ENCODE results near the gene CYP2A7.
"Not testable (repeated sequence)": the region's sequence is repeated elsewhere in the genome, so short reads cannot be mapped to it uniquely, and the experiment has no call there.

Gene CYP2A7

DNA sequence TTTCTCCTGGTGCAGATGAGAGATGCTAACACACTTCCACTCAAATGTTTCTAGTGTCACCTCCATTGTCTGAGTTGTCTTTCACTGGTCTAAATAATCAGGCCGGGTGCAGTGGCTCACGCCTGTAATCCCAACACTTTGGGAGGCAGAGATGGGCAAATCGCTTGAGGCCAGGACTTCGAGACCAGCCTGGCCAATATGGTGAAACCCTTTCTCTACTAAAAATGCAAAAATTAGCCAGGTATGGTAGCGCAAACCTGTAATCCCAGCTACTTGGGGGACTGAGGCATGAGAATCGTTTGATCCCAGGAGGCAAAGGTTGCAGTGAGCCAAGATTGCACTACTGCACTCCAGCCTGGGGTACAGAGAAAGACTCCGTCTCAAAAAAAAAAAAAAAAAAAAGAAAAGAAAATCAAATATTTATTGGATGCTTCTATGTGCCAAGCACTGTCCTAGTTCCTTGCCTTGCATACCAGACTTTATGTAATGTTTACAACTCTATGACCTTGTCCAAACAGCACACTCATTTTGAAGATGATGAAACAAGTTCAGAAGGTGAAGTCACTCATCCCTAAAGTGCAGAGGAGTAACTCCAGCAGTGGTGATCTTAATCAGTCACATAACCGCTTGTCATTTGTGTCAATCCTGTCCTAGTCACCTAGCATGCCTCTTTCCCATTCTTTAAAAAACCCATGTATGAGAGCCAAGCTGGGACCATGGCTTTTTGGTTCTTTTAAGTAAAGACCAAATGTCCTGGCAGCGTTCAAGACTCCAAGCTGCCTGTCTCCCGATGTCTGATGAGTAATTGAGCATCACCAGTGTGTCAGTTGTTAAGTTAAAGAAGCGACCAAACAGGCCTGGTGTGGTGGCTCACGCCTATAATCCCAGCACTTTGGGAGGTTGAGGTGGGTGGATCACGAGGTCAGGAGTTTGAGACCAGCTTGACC, 15.1 kb upstream of the CYP2A7 start:
- DNase-seq: not testable (repeated sequence)

DNA sequence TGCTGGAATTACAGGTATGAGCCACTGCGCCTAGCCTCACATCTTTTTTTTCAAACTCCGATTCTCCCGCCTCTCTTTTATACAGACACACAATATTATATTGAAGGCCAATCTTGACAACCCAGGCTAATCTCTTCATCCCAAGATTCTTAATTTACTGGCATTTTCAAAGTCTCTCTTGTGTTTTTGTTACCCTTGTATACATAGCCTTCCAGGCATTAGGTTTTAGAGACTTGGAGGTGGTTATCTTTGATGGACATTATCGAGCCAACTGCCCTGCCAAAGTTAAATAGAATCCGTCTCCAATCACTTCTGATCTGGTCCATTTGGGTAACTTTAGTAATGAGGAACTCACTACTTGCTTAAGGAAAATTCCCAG, 14.4 kb upstream of the CYP2A7 start:
- DNase-seq: no peak

DNA sequence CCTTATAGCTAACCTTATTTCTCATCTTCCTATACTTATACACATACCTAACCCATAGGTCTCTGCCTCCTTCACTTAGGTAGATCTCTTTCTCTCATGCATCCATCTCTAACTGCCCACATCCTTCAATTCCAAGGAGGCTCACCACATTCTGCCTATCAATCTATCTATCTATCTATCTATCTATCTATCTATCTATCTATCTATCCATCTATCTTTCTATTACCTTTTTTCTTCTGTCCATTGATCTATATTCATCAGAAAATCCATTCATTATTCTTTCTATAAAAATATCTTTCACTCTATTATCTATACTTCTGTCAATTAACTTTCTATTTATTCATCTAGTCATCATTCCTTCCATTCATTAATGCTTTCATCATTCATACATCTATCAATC, 11.1 kb upstream of the CYP2A7 start:
- no peak for DNase-seq

DNA sequence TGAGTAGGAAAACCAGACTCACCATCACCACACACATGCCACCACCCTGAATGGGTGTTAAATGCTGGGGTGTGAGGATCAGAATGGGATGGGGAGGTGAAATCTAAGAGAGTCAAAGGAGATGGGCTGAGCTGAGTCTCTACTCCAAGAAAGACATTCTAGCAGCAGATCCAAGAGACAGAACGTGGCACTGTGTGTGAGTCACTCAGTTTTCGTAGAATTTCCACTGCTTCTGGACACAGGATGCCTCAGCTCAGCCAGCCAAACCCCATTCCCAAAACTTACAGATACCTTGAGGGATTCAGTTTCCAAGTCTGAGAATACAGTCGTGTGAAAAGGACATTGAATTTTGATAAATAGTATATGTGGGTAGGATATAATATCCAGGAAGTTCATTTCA, 7.3 kb upstream of the CYP2A7 start:
- DNase-seq: no peak

DNA sequence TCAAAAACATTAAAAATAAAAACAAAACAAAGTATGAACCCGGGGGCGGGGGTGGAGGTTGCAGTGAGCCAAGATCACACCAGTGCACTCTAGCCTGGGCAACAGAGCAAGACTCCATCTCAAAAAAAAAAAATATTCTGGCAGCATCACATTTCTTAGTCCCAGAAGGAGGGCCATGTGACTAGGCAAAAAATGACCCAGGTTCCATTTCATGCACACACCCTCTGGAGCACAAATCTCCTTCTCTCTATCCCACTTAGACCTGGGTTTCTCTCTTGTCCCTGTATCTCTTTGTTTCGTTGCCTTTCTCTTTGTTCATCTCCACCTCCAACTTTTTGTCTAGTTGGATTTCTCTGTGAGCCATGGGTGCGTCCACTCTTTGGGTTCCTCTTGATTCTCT, 6.2 kb upstream of the CYP2A7 start:
- DNase-seq: no peak

DNA sequence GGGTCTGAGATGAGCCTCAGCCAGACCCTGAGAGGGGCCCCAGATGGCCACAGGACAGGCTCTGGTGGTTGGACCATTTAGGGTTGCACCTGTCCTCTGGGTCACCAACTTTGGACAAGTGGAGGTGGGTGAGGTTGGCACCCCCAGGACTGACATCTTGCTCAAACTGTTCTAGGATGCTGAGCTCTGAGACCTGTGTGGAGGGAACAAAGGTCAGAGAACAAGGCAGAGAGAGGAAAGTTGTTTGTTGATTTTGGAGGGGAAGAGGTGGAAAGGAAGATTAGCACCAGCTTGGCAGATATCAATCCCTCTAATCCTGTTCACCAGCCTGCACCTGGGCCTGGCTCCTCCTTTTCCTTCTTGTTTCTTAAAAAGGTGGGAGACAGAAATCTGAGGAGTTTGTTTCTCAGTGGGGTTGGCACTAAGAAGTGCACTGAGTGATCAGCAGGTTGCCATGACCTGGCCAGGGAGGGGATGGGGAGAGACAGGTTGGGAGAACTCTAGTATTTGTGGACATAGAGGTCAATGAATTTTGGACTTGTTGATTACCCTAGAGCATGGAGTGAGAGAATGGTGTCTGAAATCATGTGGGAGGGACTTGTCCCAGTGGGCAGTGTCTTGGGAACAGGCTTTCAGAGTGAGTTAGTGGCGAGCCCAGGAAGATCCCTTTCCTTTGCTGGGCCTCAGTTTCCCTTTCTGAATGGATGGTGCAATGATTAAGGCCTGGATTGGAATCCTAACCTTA, 2.3 kb upstream of the CYP2A7 start:
- not testable (repeated sequence) for DNase-seq

DNA sequence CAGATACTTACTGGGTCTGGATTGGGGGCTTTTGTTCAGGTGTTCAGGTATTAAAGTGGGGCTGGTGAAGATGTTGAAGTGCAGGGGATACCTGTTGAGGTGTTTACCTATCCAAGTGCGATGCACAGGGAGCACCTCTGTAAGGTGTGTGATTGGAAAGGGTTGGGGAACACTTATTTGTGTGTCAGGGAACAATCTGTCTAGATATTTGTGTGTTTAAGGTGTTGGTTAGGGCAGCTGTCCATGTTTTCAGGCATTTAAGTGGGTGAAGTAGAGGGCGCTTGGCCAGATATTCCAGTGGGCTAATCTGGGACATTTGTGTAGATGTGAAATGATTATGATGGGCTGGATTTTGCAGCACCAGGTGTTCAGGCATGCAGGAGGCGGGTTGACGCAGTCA, 2.7 kb downstream of the CYP2A7 start:
- DNase-seq: not testable (repeated sequence)

DNA sequence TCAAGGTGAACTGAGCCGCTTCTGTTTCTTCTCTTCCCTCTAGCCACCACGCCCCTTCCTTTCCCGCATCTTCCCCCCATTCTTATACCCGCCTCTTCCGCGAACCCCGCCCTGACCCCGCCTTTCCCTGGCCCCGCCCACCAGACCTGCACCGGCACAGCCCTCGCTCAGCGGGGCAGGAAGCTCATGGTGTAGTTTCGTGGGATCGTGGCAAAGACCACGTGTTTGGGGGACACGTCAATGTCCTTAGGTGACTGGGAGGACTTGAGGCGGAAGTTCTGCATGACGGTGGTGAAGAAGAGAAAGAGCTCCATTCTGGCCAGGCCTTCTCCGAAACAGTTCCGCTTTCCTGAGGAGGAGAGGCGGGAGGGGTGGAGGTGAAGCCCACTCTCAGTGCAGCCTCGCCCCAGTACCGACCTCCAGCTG, 6.5 kb downstream of the CYP2A7 start:
- not testable (repeated sequence) for DNase-seq

DNA sequence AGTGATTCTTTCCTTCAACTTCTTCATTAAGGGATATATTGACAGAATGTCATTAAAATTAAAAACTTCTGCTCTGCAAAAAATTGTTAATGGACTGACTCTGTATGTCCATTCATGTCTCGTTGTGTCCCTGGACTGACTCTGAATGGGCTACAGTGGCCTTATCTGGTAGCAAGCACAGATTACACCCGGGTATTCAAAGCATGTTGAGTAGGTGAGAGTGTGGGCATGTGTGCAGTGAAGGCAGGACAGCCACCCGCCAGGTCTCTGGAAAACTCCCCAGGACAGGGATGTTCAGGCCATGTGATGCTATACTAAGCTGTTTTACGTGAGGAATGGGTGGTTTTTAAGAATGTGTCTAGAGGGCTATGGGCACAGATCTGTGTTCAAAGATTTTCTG, 7.2 kb downstream of the CYP2A7 start:
- DNase-seq: not testable (repeated sequence)

DNA sequence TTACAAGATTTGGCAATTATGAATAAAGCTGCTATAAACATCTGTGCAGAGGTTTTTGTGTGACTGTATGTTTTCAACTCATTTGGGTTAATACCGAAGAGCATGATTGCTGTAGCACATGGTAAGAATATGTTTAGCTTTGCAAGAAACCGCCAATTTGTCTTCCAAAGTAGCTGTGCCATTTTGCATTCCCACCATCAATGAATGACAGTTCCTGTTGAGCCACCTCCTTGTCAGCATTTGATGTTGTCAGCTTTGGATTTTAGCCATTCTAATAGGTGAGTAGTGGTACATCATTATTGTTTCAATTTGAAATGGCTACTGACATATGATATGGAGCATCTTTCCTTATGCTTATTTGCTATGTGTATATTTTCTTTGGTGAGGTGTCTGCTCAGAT, 8.2 kb downstream of the CYP2A7 start:
- DNase-seq: not testable (repeated sequence)

DNA sequence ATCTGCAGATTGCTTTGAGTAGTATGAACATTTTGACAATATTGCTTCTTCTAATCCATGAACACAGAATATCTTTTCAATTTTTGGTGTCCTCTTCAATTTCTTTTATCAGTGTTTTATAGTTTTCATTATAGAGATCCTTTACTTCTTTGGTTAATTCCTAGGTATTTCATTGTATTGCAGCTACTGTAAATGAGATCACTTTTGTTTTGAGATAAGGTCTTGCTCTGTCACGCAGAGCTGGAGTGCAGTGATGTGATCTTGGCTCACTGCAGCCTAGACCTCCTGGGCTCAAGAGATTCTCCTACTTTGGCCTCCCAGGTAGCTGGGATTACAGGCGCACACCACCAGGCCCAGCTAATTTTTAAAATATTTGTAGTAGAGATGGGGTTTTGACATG, 9.8 kb downstream of the CYP2A7 start:
- no peak for DNase-seq

DNA sequence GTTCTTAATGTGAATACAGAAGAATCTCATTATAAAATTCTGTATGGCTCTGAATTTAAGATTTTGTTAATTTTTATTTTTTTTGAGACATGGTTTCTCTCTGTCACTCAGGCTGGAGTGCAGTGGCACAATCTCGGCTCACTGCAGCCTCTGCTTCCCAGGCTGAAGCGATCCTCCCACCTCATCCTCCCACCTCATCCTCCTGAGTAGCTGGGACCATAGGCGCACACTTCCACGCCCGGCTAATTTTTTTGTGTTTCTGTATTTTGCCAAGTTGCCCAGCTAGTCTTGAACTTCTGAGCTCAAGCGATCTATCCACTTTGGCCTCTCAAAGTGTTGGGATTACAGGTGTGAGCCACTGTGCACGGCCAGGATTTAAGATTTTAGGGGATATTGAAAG, 14.3 kb downstream of the CYP2A7 start:
- DNase-seq: no peak

DNA sequence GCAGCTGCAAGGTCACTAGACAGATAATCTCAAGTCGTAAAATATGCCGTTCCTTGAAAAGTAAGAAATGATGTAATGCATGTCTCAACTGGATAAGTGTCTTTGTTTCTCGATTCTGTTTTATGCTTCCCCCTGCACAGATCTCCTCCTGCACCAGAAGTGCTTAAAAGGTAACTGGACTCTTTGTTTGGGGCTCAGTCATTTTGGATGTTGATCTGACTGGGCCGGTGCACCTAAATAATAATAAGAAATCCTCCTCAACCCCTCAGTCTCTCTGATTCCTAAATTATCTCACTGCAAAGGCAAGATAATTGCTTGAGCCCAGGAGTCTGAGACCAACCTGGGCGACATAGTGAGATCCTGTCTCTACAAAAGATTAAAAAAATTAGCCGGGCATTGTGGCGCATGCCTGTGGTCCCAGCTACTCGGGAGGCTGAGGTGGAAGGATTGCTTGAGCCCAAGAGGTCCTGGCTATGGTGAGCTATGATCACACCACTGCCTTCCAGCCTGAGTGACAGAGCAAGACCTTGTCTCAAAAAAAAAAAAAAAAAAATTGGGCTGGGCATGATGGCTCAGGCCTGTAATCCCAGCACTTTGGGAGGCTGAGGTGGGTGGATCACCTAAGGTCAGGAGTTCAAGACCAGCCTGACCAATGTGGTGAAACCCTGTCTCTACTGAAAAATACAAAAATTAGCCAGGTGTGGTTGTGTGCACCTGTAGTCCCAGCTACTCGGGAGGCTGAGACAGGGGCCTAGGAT, 17.1 kb downstream of the CYP2A7 start:
- DNase-seq: not testable (repeated sequence)

DNA sequence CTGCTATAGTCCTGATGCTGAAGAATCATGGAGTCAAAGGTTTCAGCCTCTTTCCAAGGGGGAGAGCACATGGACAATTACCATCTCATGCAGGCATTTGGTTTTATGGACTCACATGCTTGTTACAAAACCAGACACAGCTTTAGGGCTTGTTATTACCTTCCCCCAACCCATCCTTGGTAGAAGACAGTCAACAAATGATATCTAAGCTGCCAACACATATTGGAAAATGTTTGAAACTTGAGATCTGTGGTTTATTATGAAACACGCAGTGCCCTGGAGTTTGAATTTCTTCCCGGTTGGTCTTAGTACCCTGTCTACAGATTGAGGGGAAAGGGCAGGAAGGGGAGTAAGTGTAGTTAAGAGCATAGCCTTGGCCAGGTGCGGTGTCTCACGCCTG, 19.2 kb downstream of the CYP2A7 start:
- no peak for DNase-seq

DNA sequence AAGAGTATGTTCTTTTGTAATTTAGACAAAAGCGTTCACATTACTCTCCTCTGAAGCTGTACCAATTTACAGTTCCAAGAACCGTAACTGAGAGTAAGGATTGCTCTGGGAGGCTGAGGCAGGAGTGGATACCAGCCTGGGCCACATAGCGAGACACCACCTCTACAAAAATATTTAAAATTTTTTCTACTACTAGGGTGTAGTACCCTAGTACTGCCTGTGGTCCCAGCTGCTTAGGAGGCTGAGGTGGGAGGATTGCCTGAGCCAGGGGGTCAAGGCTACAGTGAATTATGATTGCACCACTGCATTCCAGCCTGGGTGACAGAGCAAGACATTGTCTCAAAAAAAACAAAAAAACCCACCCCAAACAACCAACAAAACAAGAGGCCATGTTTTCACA, 19.7 kb downstream of the CYP2A7 start:
- DNase-seq: no peak

DNA sequence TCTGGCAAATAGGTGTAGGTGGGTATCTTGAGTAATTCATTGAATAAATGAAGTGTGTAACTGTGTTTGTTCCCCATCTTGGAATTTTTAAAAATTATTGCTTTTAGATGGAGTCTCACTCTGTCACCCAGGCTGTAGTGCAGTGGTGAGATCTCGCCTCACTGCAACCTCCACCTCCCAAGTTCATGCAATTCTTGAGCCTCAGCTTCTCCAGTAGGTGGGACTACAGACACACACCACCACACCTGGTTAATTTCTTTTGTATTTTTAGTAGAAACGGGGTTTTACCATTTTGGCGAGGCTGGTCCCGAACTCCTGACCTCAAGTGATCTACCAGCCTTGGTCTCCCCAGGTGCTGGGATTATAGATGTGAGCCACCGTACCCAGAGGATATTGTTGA, 23.9 kb downstream of the CYP2A7 start:
- DNase-seq: no peak

DNA sequence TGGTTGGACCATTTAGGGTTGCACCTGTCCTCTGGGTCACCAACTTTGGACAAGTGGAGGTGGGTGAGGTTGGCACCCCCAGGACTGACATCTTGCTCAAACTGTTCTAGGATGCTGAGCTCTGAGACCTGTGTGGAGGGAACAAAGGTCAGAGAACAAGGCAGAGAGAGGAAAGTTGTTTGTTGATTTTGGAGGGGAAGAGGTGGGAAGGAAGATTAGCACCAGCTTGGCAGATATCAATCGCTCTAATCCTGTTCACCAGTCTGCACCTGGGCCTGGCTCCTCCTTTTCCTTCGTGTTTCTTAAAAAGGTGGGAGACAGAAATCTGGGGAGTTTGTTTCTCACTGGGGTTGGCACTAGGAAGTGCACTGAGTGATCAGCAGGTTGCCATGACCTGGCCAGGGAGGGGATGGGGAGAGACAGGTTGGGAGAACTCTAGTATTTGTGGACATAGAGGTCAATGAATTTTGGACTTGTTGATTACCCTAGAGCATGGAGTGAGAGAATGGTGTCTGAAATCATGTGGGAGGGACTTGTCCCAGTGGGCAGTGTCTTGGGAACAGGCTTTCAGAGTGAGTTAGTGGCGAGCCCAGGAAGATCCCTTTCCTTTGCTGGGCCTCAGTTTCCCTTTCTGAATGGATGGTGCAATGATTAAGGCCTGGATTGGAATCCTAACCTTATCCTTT, 29.4 kb downstream of the CYP2A7 start:
- not testable (repeated sequence) for DNase-seq

DNA sequence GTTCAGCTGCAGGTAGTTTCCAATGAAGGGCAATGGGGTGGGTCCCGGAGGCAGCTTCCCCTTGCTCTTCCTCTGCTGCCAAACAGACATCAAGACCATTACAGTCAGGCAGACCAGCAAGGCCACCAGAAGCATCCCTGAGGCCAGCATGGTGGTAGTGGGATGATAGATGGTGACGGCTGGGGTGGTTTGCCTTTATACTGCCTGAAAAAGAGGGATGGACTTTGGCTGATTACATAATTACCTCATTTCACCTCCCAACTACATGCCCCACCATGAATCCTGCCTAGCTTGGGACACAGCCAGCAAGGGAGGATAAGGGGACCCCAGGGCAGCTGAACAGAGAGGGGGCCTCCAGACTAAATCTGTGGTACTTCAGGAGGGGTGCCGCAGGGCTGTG, 31.8 kb downstream of the CYP2A7 start, which contains the start of gene CYP2A6:
Gene CYP2A6, minus strand, starts transcription at position 171 of the 400 bp plus-strand sequence. Its CDS starts 21 bp downstream, at position 150.
- not testable (repeated sequence) for DNase-seq

DNA sequence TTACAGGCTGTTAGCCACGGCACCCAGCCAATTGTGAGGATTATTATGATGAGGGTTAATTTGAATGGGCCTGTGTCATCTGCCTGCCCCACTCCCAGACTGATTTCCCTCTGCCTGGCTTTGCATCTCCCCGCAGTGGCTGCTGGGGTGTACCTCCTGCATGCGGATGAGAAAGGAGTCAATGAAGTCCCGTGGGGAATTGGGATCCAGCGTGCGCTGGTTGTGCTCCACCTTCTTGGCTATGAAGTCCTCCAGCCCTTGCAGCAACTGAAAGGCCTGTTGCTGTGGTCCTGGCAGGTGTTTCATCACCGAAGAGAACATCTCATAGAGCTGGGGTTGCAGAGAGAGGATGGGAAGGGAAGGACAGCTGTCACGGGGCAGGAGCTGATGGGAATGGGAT, 35.3 kb downstream of the CYP2A7 start:
- not testable (repeated sequence) for DNase-seq

DNA sequence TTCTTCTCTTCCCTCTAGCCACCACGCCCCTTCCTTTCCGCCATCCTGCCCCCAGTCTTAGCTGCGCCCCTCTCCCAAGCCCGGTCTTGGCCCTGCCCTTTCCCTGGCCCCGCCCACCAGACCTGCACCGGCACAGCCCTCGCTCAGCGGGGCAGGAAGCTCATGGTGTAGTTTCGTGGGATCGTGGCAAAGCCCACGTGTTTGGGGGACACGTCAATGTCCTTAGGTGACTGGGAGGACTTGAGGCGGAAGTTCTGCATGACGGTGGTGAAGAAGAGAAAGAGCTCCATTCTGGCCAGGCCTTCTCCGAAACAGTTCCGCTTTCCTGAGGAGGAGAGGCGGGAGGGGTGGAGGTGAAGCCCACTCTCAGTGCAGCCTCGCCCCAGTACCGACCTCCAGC, 38.4 kb downstream of the CYP2A7 start:
- not testable (repeated sequence) for DNase-seq

DNA sequence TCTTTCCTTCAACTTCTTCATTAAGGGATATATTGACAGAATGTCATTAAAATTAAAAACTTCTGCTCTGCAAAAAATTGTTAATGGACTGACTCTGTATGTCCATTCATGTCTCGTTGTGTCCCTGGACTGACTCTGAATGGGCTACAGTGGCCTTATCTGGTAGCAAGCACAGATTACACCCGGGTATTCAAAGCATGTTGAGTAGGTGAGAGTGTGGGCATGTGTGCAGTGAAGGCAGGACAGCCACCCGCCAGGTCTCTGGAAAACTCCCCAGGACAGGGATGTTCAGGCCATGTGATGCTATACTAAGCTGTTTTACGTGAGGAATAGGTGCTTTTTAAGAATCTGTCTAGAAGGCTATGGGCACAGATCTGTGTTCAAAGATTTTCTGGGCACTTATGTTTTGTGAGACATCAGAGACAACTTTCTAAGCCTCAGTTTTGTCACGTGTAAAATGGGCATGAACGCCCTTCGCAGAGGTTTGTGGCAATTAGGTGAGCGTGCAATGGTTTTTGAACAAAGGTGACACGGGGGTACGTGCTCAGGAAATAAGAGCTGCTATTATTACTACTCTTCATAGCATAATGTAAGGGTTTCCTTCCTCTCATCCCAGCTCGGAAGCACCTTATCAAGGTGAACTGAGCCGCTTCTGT, 38.9 kb downstream of the CYP2A7 start:
- not testable (repeated sequence) for DNase-seq

DNA sequence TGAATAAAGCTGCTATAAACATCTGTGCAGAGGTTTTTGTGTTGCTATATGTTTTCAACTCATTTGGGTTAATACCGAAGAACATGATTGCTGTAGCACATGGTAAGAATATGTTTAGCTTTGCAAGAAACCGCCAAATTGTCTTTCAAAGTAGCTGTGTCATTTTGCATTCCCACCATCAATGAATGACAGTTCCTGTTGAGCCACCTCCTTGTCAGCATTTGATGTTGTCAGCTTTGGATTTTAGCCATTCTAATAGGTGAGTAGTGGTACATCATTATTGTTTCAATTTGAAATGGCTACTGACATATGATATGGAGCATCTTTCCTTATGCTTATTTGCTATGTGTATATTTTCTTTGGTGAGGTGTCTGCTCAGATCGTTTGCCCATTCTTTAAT, 40.0 kb downstream of the CYP2A7 start:
- not testable (repeated sequence) for DNase-seq
